Posterior vena cava (tissue), 2 donors: Measurements from ENCODE around the gene CFC1. TPM values are rescaled to one million over a fixed set of nuclear protein-coding genes. Genes with fewer than 3 reads are reported as not detected.
A peak's percentile ranks its signal among the peaks of the same experiment; 100 is the strongest.
"Not testable (repeated sequence)": the region's sequence is repeated elsewhere in the genome, so short reads cannot be mapped to it uniquely, and the experiment has no call there.

ENCODE experiments used
- DNase-seq: peaks from one replicate; pipeline ENCODE4 v3.0.0-alpha.2; 2020; ENCODE audit warnings: low spot score
- intact Hi-C, 2 donors: fragments of 100-400 bp; cut with DNase I; formaldehyde crosslinking; loops; one replicate each; pipeline versions ENCODE4 v1.14.1 to v1.14.2; 2022 to 2023
- long read RNA-seq, 2 donors: library from polyadenylated mRNA; unstranded; transcript quantifications; one replicate each; pipeline ENCODE4 v2.0.0, GENCODE V29; 2020 to 2021
- total RNA-seq, 2 donors: library from RNA; stranded (reverse); fragmentation: NEBNext Ultra II Directional; extraction: Animal tissue kit (Norgen Biotek cat#: 25700); gene quantifications; one replicate each; pipeline ENCODE4 v1.2.1, GENCODE V29; 2021
- donor health status: DM: yes; HTN: yes; CAD: no.
- donor health status: DM: yes; HTN: yes; CAD: no.

Gene CFC1
- total RNA-seq: not detected
- long read RNA-seq, donor 1: 0 reads
- long read RNA-seq, donor 2: 0 reads

- DNase-seq, intact Hi-C loops: not testable (repeated sequence)
Observed at GRCh38 chr2:130599393-130599792, at the start of gene CFC1. TSS of gene CFC1 (minus strand) at chr2:130599575. CDS start at chr2:130599287, 288 bp downstream.

- intact Hi-C loops, DNase-seq: not testable (repeated sequence)
Observed at GRCh38 chr2:130641688-130642087, 42.3 kb upstream of the CFC1 start.

GRCh38 chr2:130638973-130639372 lies 39.6 kb upstream of the CFC1 start:
- intact Hi-C loops, DNase-seq: not testable (repeated sequence)

GRCh38 chr2:130628784-130629475 lies 29.6 kb upstream of the CFC1 start:
- intact Hi-C loops: not testable (repeated sequence)

GRCh38 chr2:130611140-130611539 lies 11.8 kb upstream of the CFC1 start, which contains the start of gene POTEJ:
TSS of gene POTEJ (plus strand) at chr2:130611440. CDS start at chr2:130611533, 93 bp downstream.
- intact Hi-C loops, DNase-seq: not testable (repeated sequence)

More at GRCh38 chr2:130628784-130629475, 29.6 kb upstream of the CFC1 start:
- DNase-seq: not testable (repeated sequence)

- intact Hi-C loops, DNase-seq: not testable (repeated sequence)
Observed at GRCh38 chr2:130610486-130610885, 11.1 kb upstream of the CFC1 start.

- intact Hi-C loops, DNase-seq: not testable (repeated sequence)
Observed at GRCh38 chr2:130609002-130609920, 9.9 kb upstream of the CFC1 start.

- DNase-seq, intact Hi-C loops: not testable (repeated sequence)
Observed at GRCh38 chr2:130608276-130609001, 9.1 kb upstream of the CFC1 start.

- intact Hi-C loops, DNase-seq: not testable (repeated sequence)
Observed at GRCh38 chr2:130601648-130602302, 2.4 kb upstream of the CFC1 start.

GRCh38 chr2:130599926-130600325 lies 551 bp upstream of the CFC1 start:
- DNase-seq: peak; percentile 70
- intact Hi-C loops: not testable (repeated sequence)

- intact Hi-C loops: not testable (repeated sequence)
- peak; percentile 47 for DNase-seq
Observed at GRCh38 chr2:130598463-130598862, 912 bp downstream of the CFC1 start.

GRCh38 chr2:130597994-130598393 lies 1.4 kb downstream of the CFC1 start:
- not testable (repeated sequence) for DNase-seq

GRCh38 chr2:130596757-130597156 lies 2.6 kb downstream of the CFC1 start:
- peak; percentile 31 for DNase-seq

More at GRCh38 chr2:130597994-130598393, 1.4 kb downstream of the CFC1 start:
- intact Hi-C loops: not testable (repeated sequence)

GRCh38 chr2:130594011-130594410 lies 5.4 kb downstream of the CFC1 start:
- peak; percentile 30 for DNase-seq
- intact Hi-C loops: not testable (repeated sequence)

More at GRCh38 chr2:130596757-130597156, 2.6 kb downstream of the CFC1 start:
- intact Hi-C loops: not testable (repeated sequence)

GRCh38 chr2:130592791-130593414 lies 6.5 kb downstream of the CFC1 start:
- intact Hi-C loops: not testable (repeated sequence)
- peak; percentile 34 for DNase-seq

- intact Hi-C loops, DNase-seq: not testable (repeated sequence)
Observed at GRCh38 chr2:130590842-130591359, 8.5 kb downstream of the CFC1 start.

GRCh38 chr2:130590170-130590841 lies 9.1 kb downstream of the CFC1 start:
- intact Hi-C loops, DNase-seq: not testable (repeated sequence)
